Osteocyte (in vitro differentiated cells): ENCODE data around the gene CDK2AP2. TPM values are rescaled to one million over a fixed set of nuclear protein-coding genes. Genes with fewer than 3 reads are reported as not detected.
A peak's percentile ranks its signal among the peaks of the same experiment; 100 is the strongest.

Experiments
- DNase-seq: peaks from one replicate; pipeline ENCODE4 v3.0.0; 2021; ENCODE audit warnings: mixed read lengths; ENCODE audit not compliant: unreplicated experiment; ENCODE audit errors: extremely low spot score
- H3K27ac Mint-ChIP-seq: one replicate; pipeline ENCODE4 v1.8.0; 2021; ENCODE audit warnings: mild to moderate bottlenecking, mixed read lengths; ENCODE audit not compliant: unreplicated experiment
- H3K27me3 Mint-ChIP-seq: one replicate; pipeline ENCODE4 v1.8.0; 2021; ENCODE audit warnings: mixed read lengths; ENCODE audit not compliant: unreplicated experiment
- H3K36me3 Mint-ChIP-seq: one replicate; pipeline ENCODE4 v1.8.0; 2021; ENCODE audit warnings: mixed read lengths; ENCODE audit not compliant: unreplicated experiment
- H3K4me1 Mint-ChIP-seq: one replicate; pipeline ENCODE4 v1.8.0; 2021; ENCODE audit warnings: mixed read lengths; ENCODE audit not compliant: unreplicated experiment
- H3K4me3 Mint-ChIP-seq: one replicate; pipeline ENCODE4 v1.8.0; 2021; ENCODE audit warnings: mild to moderate bottlenecking, moderate library complexity, mixed read lengths; ENCODE audit not compliant: unreplicated experiment
- H3K9me3 Mint-ChIP-seq: one replicate; pipeline ENCODE4 v1.8.0; 2021; ENCODE audit warnings: mixed read lengths; ENCODE audit not compliant: unreplicated experiment
- CTCF ChIP-seq: fragments of 200-600 bp; sonication (generic); IDR thresholded peaks from 2 replicates; pipeline ENCODE4 v1.5.0; 2021; ENCODE audit warnings: antibody characterized with exemption, mild to moderate bottlenecking, moderate library complexity
- total RNA-seq: library from RNA; stranded (reverse); gene quantifications from 2 replicates; pipeline ENCODE4 v1.2.1, GENCODE V29; 2021

The CDK2AP2 gene
- total RNA-seq, 1 donor from 2014 or later, result 37.4 TPM

GRCh38 chr11:67503119-67504004, 4.6 kb downstream of the CDK2AP2 start:
- H3K4me3 Mint-ChIP-seq, result peak overlapping the region; percentile 54
- no peak overlapping the region for H3K27ac Mint-ChIP-seq
- TF ChIP-seq CTCF, result no peak
- H3K9me3 Mint-ChIP-seq, result no peaks in the 10 kb centered on the region
- H3K36me3 Mint-ChIP-seq, result peaks cover 7% of the 10 kb centered on the region
- no peaks in the 10 kb centered on the region for H3K27me3 Mint-ChIP-seq
- no peak for DNase-seq
- peaks cover 32% of the 10 kb centered on the region for H3K4me1 Mint-ChIP-seq

GRCh38 chr11:67502328-67502979, 5.5 kb downstream of the CDK2AP2 start:
- Mint-ChIP-seq H3K4me1 (peaks cover 29% of the 10 kb centered on the region), H3K27ac (no peak overlapping the region), H3K36me3 (peaks cover 7% of the 10 kb centered on the region), H3K9me3 (no peaks in the 10 kb centered on the region), H3K4me3 (peak overlapping the region; percentile 54), H3K27me3 (no peaks in the 10 kb centered on the region)
- no peak for TF ChIP-seq CTCF
- no peak for DNase-seq

- no peak for DNase-seq
- Mint-ChIP-seq H3K9me3 (no peaks in the 10 kb centered on the region), H3K27me3 (no peaks in the 10 kb centered on the region), H3K36me3 (peaks cover 7% of the 10 kb centered on the region), H3K4me1 (peaks cover 23% of the 10 kb centered on the region), H3K4me3 (no peak overlapping the region), H3K27ac (no peak overlapping the region)
- TF ChIP-seq CTCF, result no peak
These were observed 6.1 kb downstream of the CDK2AP2 start for GRCh38 chr11:67501854-67502253.

GRCh38 chr11:67500831-67501715, 6.9 kb downstream of the CDK2AP2 start:
- Mint-ChIP-seq H3K36me3 (peaks cover 7% of the 10 kb centered on the region), H3K27me3 (no peaks in the 10 kb centered on the region), H3K4me3 (no peak overlapping the region), H3K9me3 (no peaks in the 10 kb centered on the region), H3K4me1 (peaks cover 17% of the 10 kb centered on the region), H3K27ac (no peak overlapping the region)
- no peak for TF ChIP-seq CTCF
- DNase-seq, result no peak
